GM19468 (cell line): ENCODE data around the gene PREX1.
"Not testable (repeated sequence)": the region's sequence is repeated elsewhere in the genome, so short reads cannot be mapped to it uniquely, and the experiment has no call there.

Experiments
- ATAC-seq: cut with Tn5 transposase; IDR thresholded peaks from one replicate; pipeline ENCODE4 v1.9.1; 2021; ENCODE audit warnings: mild to moderate bottlenecking, moderate library complexity, moderate number of reproducible peaks; ENCODE audit not compliant: unreplicated experiment; ENCODE audit errors: extremely low read depth

PREX1 gene

GRCh38 chr20:48815537-48815936 lies 12.3 kb downstream of the PREX1 start:
- ATAC-seq = no peak

GRCh38 chr20:48814633-48815032 lies 13.2 kb downstream of the PREX1 start:
- ATAC-seq = no peak

GRCh38 chr20:48813930-48814546 lies 13.8 kb downstream of the PREX1 start:
- ATAC-seq = no peak

- no peak for ATAC-seq
Measured at GRCh38 chr20:48813446-48813747, 14.4 kb downstream of the PREX1 start.

GRCh38 chr20:48812600-48813445 lies 15.0 kb downstream of the PREX1 start:
- no peak for ATAC-seq

- ATAC-seq = not testable (repeated sequence)
Measured at GRCh38 chr20:48812114-48812513, 15.7 kb downstream of the PREX1 start.

- no peak for ATAC-seq
Measured at GRCh38 chr20:48809673-48810072, 18.1 kb downstream of the PREX1 start.

GRCh38 chr20:48808382-48809034 lies 19.3 kb downstream of the PREX1 start:
- no peak for ATAC-seq

GRCh38 chr20:48807586-48808381 lies 20.0 kb downstream of the PREX1 start:
- ATAC-seq = no peak

- no peak for ATAC-seq
Measured at GRCh38 chr20:48807051-48807450, 20.7 kb downstream of the PREX1 start.

- ATAC-seq = no peak
Measured at GRCh38 chr20:48805716-48806115, 22.1 kb downstream of the PREX1 start.

GRCh38 chr20:48805286-48805685 lies 22.5 kb downstream of the PREX1 start:
- no peak for ATAC-seq

GRCh38 chr20:48804300-48804980 lies 23.4 kb downstream of the PREX1 start:
- ATAC-seq = no peak

- ATAC-seq = no peak
Measured at GRCh38 chr20:48803176-48804053, 24.4 kb downstream of the PREX1 start.

GRCh38 chr20:48802647-48803046 lies 25.2 kb downstream of the PREX1 start:
- no peak for ATAC-seq

- ATAC-seq = no peak
Measured at GRCh38 chr20:48802216-48802615, 25.6 kb downstream of the PREX1 start.

GRCh38 chr20:48801197-48801596 lies 26.6 kb downstream of the PREX1 start:
- no peak for ATAC-seq

- no peak for ATAC-seq
Measured at GRCh38 chr20:48800177-48800576, 27.6 kb downstream of the PREX1 start.
